Trophoblast cell (in vitro differentiated cells and primary cell): ENCODE measurements around the gene GNPAT.

ENCODE experiments used
- DNase-seq, 2 donors: peaks; one replicate each; pipeline ENCODE4 v3.0.0-alpha.2; 2016
- H2AFZ ChIP-seq: 2 replicates; pipeline ENCODE4 v1.6.1; 2013; ENCODE audit warnings: low read length, moderate library complexity, mild to moderate bottlenecking; ENCODE audit not compliant: insufficient read depth, poor library complexity
- H2AK5ac ChIP-seq: 2 replicates; pipeline ENCODE4 v1.6.1; 2013; ENCODE audit warnings: mild to moderate bottlenecking, low read length
- H2BK120ac ChIP-seq: 2 replicates; pipeline ENCODE4 v1.6.1; 2013; ENCODE audit warnings: low read length, mild to moderate bottlenecking, moderate library complexity; ENCODE audit not compliant: insufficient read depth, poor library complexity
- H2BK12ac ChIP-seq: 2 replicates; pipeline ENCODE4 v1.6.1; 2013; ENCODE audit warnings: mild to moderate bottlenecking, low read length, moderate library complexity
- H2BK5ac ChIP-seq: 2 replicates; pipeline ENCODE4 v1.6.1; 2013; ENCODE audit warnings: low read length, low read depth, moderate library complexity, mild to moderate bottlenecking; ENCODE audit not compliant: poor library complexity
- H3K14ac ChIP-seq: 2 replicates; pipeline ENCODE4 v1.6.1; 2013; ENCODE audit warnings: mild to moderate bottlenecking, low read length
- H3K18ac ChIP-seq: 2 replicates; pipeline ENCODE4 v1.6.1; 2013; ENCODE audit warnings: mild to moderate bottlenecking, low read length
- H3K23ac ChIP-seq: 2 replicates; pipeline ENCODE4 v1.6.1; 2013; ENCODE audit warnings: low read length
- H3K27ac ChIP-seq: 2 replicates; pipeline ENCODE4 v1.5.1; 2013; ENCODE audit warnings: low read depth, mild to moderate bottlenecking, inconsistent platforms, low read length, moderate library complexity
- H3K27me3 ChIP-seq: 2 replicates; pipeline ENCODE4 v1.6.1; 2013; ENCODE audit warnings: inconsistent platforms, mild to moderate bottlenecking, low read length, moderate library complexity; ENCODE audit not compliant: insufficient read depth
- H3K36me3 ChIP-seq, 2 experiments: 1 replicate in 1 of 2; 2 replicates in 1 of 2; pipeline ENCODE4 v1.6.1; 2013; ENCODE audit warnings: low read length in 2 of 2, mild to moderate bottlenecking in 2 of 2, moderate library complexity in 1 of 2; ENCODE audit not compliant: insufficient read depth in 2 of 2, control insufficient read depth in 1 of 2
- H3K4ac ChIP-seq: 2 replicates; pipeline ENCODE4 v1.6.1; 2013; ENCODE audit warnings: low read depth, mild to moderate bottlenecking, low read length, moderate library complexity
- H3K4me1 ChIP-seq, 2 experiments: 1 replicate in 1 of 2; 2 replicates in 1 of 2; pipeline ENCODE4 v1.6.1; 2013; ENCODE audit warnings: low read length in 2 of 2, mild to moderate bottlenecking in 2 of 2, moderate library complexity in 1 of 2; ENCODE audit not compliant: insufficient read depth in 2 of 2, control insufficient read depth in 1 of 2
- H3K4me2 ChIP-seq: 2 replicates; pipeline ENCODE4 v1.6.1; 2013; ENCODE audit warnings: inconsistent platforms, mild to moderate bottlenecking, low read length, moderate library complexity
- H3K4me3 ChIP-seq: 2 replicates; pipeline ENCODE4 v1.5.1; 2013; ENCODE audit warnings: mild to moderate bottlenecking, low read depth, low read length, inconsistent platforms
- H3K79me1 ChIP-seq: one replicate; pipeline ENCODE4 v1.6.1; 2013; ENCODE audit warnings: low read length
- H3K79me2 ChIP-seq: 2 replicates; pipeline ENCODE4 v1.6.1; 2013; ENCODE audit warnings: low read length, mild to moderate bottlenecking; ENCODE audit not compliant: control insufficient read depth, insufficient read depth, poor library complexity
- H3K9ac ChIP-seq: 2 replicates; pipeline ENCODE4 v1.6.1; 2013; ENCODE audit warnings: mild to moderate bottlenecking, low read length
- H3K9me3 ChIP-seq: 2 replicates; pipeline ENCODE4 v1.6.1; 2013; ENCODE audit warnings: low read depth, mild to moderate bottlenecking, control low read depth, inconsistent platforms, low read length; ENCODE audit not compliant: insufficient read depth
- H4K12ac ChIP-seq: 2 replicates; pipeline ENCODE4 v1.6.1; 2013; ENCODE audit warnings: low read depth, mild to moderate bottlenecking, low read length, moderate library complexity
- H4K8ac ChIP-seq: 2 replicates; pipeline ENCODE4 v1.6.1; 2013; ENCODE audit warnings: low read depth, mild to moderate bottlenecking, low read length, moderate library complexity
- H4K91ac ChIP-seq: one replicate; pipeline ENCODE4 v1.6.1; 2013; ENCODE audit warnings: low read depth, mild to moderate bottlenecking, low read length, moderate library complexity
- WGBS: extraction: QIAGEN DNeasy Blood & Tissue Kit; methylation state at CpG from one replicate; pipeline ENCODE4 v1.1.7; 2013; ENCODE audit warnings: missing lambda C conversion rate; ENCODE audit not compliant: insufficient read length, insufficient coverage; ENCODE audit errors: extremely low coverage; 5-methylcytosine and 5-hydroxymethylcytosine counted together

Gene GNPAT

DNA sequence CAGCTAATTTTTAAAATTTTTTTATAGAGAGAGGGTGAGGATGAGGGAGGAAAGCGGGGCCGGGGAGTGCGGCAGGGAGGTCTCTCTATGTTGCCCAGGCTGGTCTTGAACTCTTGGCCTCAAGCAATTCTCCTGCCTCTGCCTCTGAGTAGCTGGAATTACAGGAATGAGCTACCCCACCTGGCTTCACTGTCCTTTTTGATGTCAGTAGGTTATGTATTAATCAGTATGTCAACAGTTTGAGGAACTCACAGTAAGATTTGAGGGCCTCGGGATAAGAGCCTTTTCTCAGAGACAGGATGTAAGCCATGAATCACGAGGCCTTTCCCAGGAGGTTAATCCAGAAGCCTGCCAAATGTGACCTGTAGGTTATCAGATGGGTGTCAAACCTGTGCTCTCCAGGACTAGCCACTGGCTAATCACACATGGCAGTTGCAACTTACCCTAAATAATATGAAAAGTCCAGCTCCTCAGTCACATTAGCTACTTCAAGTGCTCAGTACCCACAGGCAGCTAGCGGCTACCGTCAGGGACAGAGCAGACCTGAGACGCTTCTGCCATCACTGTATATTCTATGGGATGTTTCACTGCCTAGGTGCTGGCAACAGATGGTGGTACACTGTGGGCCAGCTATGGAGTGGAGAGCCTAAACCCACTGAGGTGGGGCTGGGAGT is 46.0 kb upstream of the GNPAT start:
- WGBS, result no CpG with 5 or more reads among the region's 8 CpGs
- H3K9ac ChIP-seq, result no peak overlapping the region
- no peak overlapping the region for H3K18ac ChIP-seq

GRCh38 chr1:231196307-231196706 is 44.7 kb upstream of the GNPAT start:
- no peaks in the 10 kb centered on the region for H3K36me3 ChIP-seq
- no peak overlapping the region for H2BK5ac ChIP-seq
- H3K4me1 ChIP-seq, result peaks cover 0 to 3% of the 10 kb centered on the region in 2 experiments
- H4K12ac ChIP-seq, result no peak overlapping the region
- no peak overlapping the region for H3K4me3 ChIP-seq
- no peak overlapping the region for H4K91ac ChIP-seq
- H2AFZ ChIP-seq, result no peak overlapping the region
- no peaks in the 10 kb centered on the region for H3K27me3 ChIP-seq
- peak; percentile 14 to 59 for DNase-seq
- no peak overlapping the region for H3K18ac ChIP-seq
- no peak overlapping the region for H3K14ac ChIP-seq
- H3K9ac ChIP-seq, result no peak overlapping the region
- H3K4ac ChIP-seq, result no peak overlapping the region
- H2BK12ac ChIP-seq, result no peak overlapping the region
- no peak overlapping the region for H3K27ac ChIP-seq
- no peaks in the 10 kb centered on the region for H3K79me2 ChIP-seq
- H3K79me1 ChIP-seq, result no peaks in the 10 kb centered on the region
- no CpG with 5 or more reads among the region's 3 CpGs for WGBS
- no peak overlapping the region for H4K8ac ChIP-seq
- H3K4me2 ChIP-seq, result no peak overlapping the region
- no peak overlapping the region for H2BK120ac ChIP-seq
- no peaks in the 10 kb centered on the region for H3K9me3 ChIP-seq
- no peak overlapping the region for H2AK5ac ChIP-seq
- H3K23ac ChIP-seq, result no peak overlapping the region

More for the DNA sequence above, 46.0 kb upstream of the GNPAT start:
- Histone ChIP-seq H2BK5ac (no peak overlapping the region), H3K9me3 (peaks cover 4% of the 10 kb centered on the region), H2AFZ (no peak overlapping the region), H3K14ac (no peak overlapping the region), H3K4me1 (peaks cover 0 to 3% of the 10 kb centered on the region in 2 experiments), H3K79me1 (no peaks in the 10 kb centered on the region), H3K79me2 (no peaks in the 10 kb centered on the region), H3K4ac (no peak overlapping the region), H4K91ac (no peak overlapping the region), H4K8ac (no peak overlapping the region), H3K27me3 (no peaks in the 10 kb centered on the region), H2BK120ac (no peak overlapping the region), H3K23ac (no peak overlapping the region), H3K4me2 (no peak overlapping the region), H3K36me3 (no peaks in the 10 kb centered on the region), H2BK12ac (no peak overlapping the region), H2AK5ac (peak overlapping the region; percentile 19), H4K12ac (no peak overlapping the region), H3K27ac (no peak overlapping the region), H3K4me3 (no peak overlapping the region)
- DNase-seq, result peak; percentile 19 to 44

GRCh38 chr1:231196728-231197127 is 44.3 kb upstream of the GNPAT start:
- Histone ChIP-seq H3K4me1 (peaks cover 0 to 3% of the 10 kb centered on the region in 2 experiments), H2BK5ac (no peak overlapping the region), H3K4me2 (no peak overlapping the region), H4K8ac (no peak overlapping the region), H3K4ac (no peak overlapping the region), H3K79me2 (no peaks in the 10 kb centered on the region), H3K9me3 (no peaks in the 10 kb centered on the region), H2AK5ac (no peak overlapping the region), H4K91ac (no peak overlapping the region), H3K9ac (no peak overlapping the region), H2BK12ac (no peak overlapping the region), H3K18ac (no peak overlapping the region), H2AFZ (no peak overlapping the region), H3K23ac (no peak overlapping the region), H3K14ac (no peak overlapping the region), H3K4me3 (no peak overlapping the region), H3K79me1 (no peaks in the 10 kb centered on the region), H3K36me3 (no peaks in the 10 kb centered on the region), H3K27ac (no peak overlapping the region), H4K12ac (no peak overlapping the region), H2BK120ac (no peak overlapping the region), H3K27me3 (no peaks in the 10 kb centered on the region)
- no peak for DNase-seq
- WGBS, result no CpG with 5 or more reads among the region's 2 CpGs

GRCh38 chr1:231199868-231200267 is 41.1 kb upstream of the GNPAT start:
- H4K12ac ChIP-seq, result no peak overlapping the region
- WGBS, result no CpG with 5 or more reads among the region's 7 CpGs
- H3K79me2 ChIP-seq, result no peaks in the 10 kb centered on the region
- H3K27me3 ChIP-seq, result peaks cover 2% of the 10 kb centered on the region
- H3K4ac ChIP-seq, result no peak overlapping the region
- no peak overlapping the region for H3K9ac ChIP-seq
- H3K9me3 ChIP-seq, result peaks cover 1% of the 10 kb centered on the region
- H3K27ac ChIP-seq, result no peak overlapping the region
- H2AFZ ChIP-seq, result no peak overlapping the region
- H3K4me2 ChIP-seq, result no peak overlapping the region
- H3K4me1 ChIP-seq, result peaks cover 0 to 3% of the 10 kb centered on the region in 2 experiments
- no peak overlapping the region for H3K23ac ChIP-seq
- H3K4me3 ChIP-seq, result no peak overlapping the region
- H4K91ac ChIP-seq, result peak overlapping the region; percentile 10
- no peak overlapping the region for H4K8ac ChIP-seq
- no peak overlapping the region for H2BK5ac ChIP-seq
- H3K18ac ChIP-seq, result no peak overlapping the region
- H2AK5ac ChIP-seq, result no peak overlapping the region
- no peak overlapping the region for H2BK12ac ChIP-seq
- H3K14ac ChIP-seq, result no peak overlapping the region
- no peak for DNase-seq
- H2BK120ac ChIP-seq, result no peak overlapping the region
- H3K79me1 ChIP-seq, result no peaks in the 10 kb centered on the region
- H3K36me3 ChIP-seq, result no peaks in the 10 kb centered on the region
